ENCODE results near the gene ARFIP2.

The ARFIP2 gene

DNA sequence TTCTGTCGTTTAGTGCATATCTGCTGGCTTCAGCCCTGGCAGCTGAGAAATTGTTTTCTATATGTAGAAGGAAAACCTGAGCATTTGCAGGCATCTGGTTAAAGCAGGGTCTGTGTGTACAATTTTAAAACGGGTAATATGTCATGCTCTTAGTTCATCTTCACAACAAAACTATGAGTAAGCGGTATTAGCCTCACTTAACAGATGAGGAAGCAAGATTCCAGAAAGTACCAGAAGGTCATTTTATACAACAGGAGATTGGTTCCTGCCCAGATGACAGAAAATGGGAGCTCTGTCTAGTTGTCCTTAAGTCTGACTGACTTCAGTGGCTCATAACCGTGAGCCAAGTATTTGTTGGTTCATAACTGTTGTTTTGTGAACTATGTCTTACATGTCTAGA is 1.3 kb upstream of the ARFIP2 start:
- DNase-seq (ENCODE audit: low read depth in 1 of 2, low spot score in 1 of 2): no peak

DNA sequence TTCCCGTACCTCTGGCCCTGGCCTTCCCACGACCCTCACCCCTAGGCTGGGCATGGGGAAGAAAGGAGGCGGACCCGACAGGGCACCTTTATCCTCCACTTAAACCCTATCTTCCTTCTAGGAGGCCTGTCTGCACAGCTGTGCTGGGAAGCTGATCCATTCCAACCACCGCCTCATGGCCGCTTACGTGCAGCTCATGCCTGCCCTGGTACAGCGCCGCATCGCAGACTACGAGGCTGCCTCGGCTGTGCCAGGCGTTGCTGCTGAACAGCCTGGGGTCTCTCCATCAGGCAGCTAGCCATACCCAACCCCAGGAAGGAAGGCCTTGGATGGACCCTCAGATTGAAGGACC is 769 bp upstream of the ARFIP2 start:
- no peak for DNase-seq (ENCODE audit: low read depth in 1 of 2, low spot score in 1 of 2)

DNA sequence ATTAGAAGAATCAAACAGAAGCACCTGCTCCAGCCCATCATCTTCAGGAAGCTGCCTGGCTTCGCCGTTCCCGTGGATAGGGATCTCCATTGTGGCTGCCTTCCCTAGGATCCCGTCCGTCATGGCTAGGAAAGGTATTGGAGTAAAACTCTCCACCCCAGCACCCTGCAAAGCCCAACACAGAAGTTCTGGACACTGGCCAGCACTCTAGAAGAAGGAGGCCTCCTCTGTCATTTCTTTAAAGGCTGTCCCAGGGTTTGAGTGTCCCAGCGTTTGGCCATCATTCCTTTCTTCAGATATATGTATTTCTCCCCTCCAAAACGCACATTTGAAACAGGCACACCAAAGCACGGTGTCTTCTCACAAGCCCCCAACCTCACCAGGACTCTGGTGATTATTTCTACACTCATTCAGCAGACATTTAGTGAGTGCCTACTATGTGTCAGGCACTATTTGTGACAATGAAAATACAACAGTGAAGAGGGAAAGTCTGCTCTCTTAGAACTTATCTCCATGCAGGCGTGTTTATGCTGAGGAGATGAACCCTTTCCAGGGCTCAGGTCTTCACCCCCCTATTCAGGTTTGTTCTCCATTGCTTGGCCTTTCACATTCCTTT is 724 bp downstream of the ARFIP2 start:
- no peak for DNase-seq (ENCODE audit: low read depth in 1 of 2, low spot score in 1 of 2)

DNA sequence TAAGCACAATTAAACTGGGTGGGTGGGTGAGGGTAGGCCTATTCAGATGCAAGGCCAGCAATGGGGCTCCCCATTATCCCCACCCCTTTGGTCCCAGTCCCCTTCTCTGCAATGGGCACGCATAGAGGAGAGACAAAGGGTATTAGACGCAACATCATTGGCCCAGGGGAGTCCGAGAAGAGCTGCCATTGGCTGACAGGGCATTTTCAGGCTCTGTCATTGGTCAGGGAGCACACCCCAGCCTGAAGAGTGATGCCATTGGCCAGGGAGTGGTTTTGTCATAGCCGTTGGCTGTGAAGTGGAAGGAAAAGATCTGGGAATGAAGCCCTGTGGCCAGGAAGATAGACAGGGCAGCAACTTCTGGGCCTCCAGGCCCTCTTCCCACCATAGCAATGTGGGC is 4.6 kb downstream of the ARFIP2 start:
- DNase-seq (ENCODE audit: low read depth in 1 of 2, low spot score in 1 of 2): no peak

DNA sequence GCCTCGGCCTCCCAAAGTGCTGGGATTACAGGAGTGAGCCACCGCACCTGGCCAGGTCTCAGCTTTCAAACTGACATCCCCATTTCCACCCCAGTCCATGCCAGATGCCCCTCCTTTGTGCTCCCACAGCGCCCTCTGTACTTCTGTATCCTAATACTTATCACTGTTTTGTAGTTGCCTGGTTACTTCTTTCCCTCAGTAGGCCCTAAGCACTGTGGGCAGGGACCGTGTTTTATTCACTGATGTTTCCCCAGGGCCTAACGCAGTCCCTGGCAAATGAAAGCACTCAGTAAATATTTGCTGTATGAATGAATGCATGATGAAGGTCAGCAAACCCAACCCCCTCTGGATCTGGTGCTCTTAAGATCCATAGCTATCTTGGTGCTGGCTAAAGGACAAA is 5.2 kb downstream of the ARFIP2 start:
- DNase-seq (ENCODE audit: low read depth in 1 of 2, low spot score in 1 of 2): no peak

DNA sequence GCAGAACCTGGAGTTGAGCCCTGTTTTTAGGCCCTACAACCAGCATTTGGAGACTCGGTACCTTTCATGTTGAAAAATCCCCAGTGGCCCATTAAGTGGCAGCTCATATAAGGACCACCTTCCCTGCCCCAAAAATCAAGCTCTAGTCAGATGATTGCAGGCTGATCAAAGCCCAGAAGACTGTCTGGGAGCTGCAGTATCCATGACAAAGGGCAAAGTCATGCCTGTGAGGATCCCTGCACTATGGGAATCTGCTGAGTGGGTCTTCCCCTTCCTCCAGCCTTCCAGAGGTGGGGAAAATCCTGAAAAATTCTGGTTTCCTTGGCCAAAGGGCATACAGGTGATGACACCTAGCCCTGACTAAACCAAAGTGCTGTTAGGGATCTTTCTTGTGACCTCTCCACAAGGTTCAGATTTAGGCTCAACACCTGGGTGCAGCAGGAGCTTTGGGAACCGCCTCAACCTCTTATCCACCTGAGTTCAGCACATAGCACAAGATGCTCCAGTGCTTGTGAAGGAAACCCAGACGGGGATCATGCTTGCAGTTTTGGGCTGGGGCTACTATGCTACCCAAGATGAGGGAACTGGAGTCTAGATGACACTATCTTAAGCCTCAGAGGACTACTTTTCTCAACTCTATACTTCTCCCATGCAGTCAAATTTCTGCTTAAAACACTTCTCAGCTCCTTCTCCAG is 6.2 kb downstream of the ARFIP2 start:
- DNase-seq (ENCODE audit: low read depth in 1 of 2, low spot score in 1 of 2): no peak

DNA sequence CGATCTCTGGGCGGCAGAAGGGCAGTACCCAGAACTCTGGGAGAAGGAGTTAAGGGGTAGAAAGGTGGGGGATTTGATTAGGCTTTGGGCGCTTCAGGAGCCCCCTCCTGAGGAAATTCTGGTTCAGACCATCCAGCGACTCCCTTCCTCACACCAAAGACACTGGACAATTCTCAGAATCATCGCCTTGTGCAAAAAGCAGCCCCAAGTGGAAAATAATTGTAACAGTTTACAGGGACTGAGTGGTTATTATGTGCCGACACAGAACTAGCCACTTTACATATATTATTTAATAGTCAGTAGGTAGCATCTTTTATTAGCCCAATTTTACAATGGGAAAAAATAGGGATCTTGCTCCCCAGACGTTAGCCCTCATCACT is 6.7 kb downstream of the ARFIP2 start:
- no peak for DNase-seq (ENCODE audit: low read depth in 1 of 2, low spot score in 1 of 2)

DNA sequence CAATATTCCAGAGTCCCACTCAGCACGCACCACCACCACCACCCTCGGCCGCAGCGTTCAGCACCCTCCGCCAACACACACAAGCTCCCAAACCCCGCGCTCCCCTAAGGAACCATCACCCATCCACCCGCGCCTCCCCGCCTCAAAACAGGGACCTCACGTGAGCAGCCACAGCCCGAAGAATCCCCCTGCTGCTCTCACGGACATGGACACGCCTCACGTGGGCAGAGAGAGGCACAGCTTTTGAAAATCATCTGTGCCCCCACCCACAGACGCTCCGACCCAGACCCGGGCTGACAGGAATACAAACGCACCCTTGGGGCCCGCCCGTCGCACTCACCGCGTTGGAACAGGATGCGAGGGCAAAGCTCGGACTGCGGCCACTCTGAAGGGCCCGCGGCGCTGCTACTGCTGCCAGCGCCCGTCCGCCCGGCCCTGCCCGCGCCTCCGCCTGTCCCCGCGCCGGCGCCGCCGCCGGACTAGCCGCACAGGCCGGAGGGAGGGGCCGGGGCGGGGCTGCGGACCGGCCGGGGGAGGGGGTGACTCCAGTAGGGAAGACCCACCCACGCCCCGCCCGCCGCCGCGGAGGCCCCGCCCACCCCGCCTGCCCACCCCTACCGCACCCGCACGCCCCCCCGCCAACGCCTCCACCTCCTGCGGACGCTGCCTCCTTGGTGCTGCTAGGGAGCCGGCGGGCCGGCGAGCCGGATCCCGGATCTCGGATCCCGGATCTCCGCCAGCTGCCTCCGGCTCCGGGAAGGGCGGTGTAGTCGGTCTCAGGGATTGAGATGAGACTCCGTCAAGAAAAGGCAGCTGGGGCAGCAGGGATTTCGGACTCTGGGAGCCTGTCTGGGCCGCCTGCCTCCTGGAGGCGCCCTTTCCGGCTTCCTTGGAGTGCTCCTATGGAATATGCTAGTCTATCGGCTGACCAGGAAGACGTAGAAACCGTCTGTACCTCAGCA is 7.4 kb downstream of the ARFIP2 start, which contains the start of gene TRIM3:
TRIM3 (minus strand) TSS at position 491 of the 962 bp plus-strand sequence. CDS start 8,246 bp downstream, outside the sequence.
- peak; percentile 43 to 64 for DNase-seq (ENCODE audit: low read depth in 1 of 2, low spot score in 1 of 2)

DNA sequence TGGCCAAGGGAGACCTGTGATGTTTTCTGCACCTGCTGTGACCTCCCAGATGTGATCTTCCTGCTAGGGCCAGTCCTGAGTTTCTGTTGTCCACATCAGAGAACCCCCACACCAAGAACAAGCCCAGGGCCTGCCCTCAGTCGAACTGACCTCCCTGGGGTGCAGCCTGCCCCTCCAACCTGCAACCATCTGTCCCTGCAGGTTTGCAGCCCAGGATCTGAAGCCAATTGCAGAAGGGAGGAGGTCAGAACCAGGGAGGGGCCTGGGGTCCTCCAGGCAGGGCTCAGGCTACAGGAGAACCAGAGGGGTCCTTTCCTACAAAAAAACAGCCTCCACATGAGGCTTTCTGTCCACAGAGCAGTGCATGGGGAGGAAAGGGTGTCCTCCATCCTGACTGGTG is 8.2 kb downstream of the ARFIP2 start:
- no peak for DNase-seq (ENCODE audit: low read depth in 1 of 2, low spot score in 1 of 2)

DNA sequence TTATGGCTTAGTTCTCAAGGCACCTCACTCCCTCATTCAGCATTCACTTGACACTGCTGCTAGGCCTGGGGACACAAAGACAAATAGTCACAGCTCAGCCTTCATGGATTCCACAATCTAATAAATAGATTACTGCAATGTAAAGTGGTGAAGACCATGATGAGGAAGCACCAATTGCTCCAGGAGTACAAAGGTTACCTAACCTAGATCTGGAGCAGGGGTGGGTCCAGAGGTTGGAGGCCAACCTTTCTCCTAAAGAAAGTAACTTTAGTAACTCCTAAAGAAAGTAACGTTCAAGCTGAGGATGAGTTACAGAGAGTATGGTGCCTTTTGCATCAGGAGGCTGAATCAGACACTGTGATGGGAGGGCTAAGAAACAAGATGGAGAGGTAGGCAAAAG is 11.5 kb downstream of the ARFIP2 start:
- no peak for DNase-seq (ENCODE audit: low read depth in 1 of 2, low spot score in 1 of 2)

DNA sequence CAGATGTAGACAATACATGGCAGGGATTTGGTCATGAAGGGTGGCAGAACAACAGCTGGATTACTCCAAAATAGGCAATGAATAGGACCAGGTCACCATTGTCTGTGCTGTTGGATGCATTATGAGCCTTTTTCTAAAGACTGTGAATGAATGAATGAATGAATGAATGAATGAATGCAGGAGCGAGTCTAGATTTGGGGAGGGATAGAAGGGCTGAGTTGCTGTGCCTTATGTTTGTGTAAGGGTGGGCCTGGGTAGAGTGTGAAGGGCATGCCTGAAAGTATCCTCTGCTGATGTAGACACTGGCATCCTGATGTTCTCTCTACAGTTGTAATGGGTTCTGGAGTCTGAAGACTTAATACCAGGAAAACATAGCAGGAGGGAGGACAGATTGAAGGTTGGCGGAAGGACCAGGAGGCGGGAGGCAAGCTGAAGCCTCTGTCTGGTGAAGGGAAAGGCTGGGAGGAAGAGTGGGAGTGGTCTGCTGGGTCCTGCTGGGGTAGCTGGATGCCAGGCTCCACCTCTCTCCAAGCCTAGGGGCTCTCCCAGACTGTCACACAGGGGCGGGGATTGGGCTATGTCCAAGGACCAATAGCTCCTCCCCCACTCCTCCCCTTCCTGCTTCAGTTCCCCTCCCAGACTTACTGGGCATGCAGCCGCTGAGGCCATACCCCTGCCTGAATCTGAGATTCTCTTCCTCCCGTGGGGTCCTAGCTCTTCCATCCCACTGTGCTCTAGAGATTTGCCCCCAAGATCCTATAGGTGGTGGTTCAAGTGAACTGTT is 12.2 kb downstream of the ARFIP2 start:
- no peak for DNase-seq (ENCODE audit: low read depth in 1 of 2, low spot score in 1 of 2)

DNA sequence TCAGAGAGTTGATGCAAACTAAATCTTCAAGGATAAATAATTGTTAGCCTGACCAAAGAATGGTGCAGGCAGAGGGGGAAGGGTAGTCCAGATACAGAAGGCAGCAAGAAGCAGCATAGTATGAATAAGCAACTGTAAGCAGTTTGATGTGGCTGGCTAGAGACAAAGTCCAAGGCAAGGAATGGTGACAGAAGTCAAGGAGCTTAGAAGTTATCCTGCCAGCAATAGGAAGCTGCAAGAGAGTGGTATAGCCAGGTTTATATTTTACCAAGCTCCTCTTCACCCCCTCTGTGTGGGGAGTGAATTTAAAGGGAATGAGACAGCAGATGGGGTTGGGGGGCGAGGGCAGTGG is 22.1 kb downstream of the ARFIP2 start:
- no peak for DNase-seq (ENCODE audit: low read depth in 1 of 2, low spot score in 1 of 2)

DNA sequence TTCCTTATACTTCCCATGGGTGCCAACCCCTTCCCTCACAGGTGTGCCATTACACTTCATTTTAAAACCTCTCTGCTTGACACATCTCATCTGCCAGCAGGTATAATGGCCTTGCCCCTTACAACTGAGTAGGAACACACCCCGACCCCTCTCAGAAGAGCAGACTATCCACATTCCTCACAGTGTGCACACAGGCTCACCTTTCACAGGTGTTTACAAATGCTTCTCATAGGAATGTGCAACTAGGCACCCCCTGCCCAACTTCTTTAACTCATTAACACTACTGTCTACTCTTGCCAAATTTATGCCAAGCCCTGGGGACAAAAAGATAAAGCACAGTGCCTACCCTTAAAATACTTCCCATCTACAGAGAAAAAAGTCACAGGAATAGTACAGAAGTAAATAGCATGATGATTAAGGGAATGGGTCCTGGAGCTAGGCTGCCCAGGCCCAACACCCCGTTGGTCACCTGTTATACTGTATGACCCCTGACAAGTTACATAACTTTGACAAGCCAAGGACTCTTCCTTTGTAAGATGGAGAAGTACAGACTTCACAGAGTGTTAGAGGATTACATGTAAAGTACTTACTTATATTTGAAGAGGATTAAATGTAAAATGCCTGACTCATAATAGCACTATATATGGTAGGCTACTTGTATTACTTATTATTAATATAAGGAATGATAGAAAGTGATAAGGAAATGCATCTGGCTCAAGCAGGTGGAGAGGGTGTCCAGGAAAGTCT is 22.6 kb downstream of the ARFIP2 start:
- no peak for DNase-seq (ENCODE audit: low read depth in 1 of 2, low spot score in 1 of 2)

DNA sequence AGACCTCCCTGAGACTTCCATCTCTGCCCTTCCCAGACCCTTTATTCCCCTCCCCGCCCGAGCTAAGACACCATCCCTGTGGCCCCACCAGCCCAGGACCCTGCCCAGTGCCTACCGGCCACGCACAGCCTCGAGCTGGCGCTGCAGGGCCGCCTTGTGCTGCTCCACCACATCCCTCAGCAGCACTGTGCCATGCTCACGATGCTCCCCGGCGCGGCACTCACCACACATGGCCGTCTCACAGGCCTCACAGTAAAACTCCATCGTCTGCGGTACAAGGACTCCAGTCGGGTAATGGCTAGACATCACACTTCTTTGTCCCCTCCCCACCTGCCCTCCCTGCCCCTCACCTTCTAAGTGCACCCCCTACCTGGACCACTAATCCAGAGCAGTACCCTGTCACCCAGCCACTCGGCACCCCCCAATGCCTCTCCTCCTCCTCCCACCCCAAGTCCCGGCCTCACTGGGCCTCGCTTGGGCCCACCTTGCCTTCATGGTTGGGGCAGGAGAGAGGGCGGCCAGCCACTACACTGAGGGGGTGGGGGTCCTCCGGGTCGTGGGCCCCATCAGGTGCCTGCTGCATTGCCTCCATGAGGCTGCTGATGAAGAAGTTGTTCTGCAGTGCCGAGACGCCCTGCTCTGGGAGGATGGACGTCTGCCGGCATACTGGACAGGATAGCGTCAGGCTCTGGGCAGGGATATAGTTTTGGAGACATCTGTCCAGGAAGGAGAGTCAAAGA is 23.4 kb downstream of the ARFIP2 start:
- no peak for DNase-seq (ENCODE audit: low read depth in 1 of 2, low spot score in 1 of 2)

DNA sequence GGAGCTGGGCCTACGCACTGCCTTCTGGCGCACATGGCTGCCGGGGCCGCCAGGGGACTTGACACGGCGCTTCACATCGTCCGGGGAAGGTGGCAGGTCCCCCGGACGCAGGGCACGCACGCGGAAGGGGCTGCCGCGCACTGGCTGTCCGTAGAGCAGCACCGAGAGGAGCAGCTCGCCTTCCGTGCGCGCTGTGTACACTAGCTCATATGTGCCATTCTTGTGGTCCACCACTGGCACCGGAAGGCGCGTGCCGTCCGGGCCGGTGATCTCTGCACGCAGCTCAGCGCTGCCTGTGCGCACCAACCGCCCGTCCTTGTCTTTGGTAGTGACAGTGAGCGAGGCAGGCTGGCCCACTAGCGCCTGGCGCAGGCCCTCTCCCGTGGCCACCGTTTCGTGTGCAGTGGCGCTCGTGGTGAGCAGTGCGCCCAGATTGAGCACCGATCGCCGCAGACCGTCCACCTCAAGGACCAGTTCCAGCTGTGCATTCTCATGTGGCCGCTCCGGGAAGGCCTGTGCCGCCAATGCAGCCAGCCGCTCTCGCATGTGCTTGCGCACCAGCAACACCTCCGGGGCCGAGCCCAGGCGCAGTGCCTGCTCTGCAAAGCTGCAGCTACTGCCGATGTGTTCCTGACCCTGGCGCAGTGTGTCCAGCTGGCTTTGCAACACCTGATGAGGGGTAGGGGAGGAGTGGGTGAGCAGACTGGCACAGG is 24.6 kb downstream of the ARFIP2 start:
- DNase-seq (ENCODE audit: low read depth in 1 of 2, low spot score in 1 of 2): no peak

DNA sequence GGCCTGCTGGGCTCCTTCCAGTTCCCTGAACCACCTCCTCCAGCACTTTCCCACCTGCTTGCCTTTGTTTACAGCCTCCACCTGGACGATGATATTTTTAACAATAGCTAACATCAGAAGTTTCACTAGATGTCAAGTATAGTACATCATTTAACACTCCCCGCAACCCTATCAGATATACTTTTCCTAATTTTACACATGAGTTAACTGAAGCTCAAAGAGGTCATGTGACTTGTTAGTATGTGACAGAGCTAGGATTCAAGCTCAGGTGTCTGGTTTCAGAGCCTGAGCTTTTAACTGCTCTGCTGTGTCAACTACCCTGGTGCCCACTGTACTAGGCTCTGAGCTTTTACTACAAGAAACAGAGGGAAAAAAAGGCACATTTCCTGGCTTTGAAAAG is 26.1 kb downstream of the ARFIP2 start:
- no peak for DNase-seq (ENCODE audit: low read depth in 1 of 2, low spot score in 1 of 2)

DNA sequence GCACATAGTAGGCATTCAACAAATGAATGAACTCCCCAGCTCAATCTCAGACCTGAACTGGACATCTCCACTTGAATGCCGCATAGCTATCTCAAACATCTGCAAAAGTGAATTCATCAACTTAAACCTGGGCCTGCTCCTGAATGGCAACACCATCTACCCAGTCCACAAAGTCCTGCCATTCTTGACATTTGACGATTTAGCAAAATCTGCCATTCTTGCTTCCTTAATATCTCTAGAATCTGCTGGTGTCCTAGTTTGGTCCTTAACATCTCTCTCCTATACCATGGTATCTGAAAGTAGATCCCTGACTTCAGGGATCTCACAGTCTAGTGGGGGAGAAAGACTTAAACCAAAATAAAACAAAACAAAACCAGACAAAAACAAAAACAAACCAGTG is 28.0 kb downstream of the ARFIP2 start:
- DNase-seq (ENCODE audit: low read depth in 1 of 2, low spot score in 1 of 2): no peak

DNA sequence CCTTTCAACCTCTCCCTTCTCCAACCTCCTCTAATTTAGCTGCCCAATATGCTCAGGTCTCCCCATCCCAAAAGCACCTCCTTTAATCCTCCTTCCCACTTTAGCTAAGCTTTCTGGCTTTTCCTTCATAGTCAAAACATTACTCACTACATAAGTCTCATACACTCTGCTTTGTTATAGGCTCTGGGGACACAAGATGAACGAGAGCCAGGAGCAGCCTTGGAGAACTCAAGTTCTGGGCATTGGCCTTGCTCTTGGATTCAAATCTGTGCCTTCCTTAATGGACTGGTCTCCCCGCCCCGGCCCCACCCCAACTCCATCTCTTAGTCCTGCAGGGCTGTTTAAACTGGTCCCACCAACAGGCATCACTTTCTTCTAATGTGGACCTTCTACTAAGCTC is 28.9 kb downstream of the ARFIP2 start:
- DNase-seq (ENCODE audit: low read depth in 1 of 2, low spot score in 1 of 2): no peak

DNA sequence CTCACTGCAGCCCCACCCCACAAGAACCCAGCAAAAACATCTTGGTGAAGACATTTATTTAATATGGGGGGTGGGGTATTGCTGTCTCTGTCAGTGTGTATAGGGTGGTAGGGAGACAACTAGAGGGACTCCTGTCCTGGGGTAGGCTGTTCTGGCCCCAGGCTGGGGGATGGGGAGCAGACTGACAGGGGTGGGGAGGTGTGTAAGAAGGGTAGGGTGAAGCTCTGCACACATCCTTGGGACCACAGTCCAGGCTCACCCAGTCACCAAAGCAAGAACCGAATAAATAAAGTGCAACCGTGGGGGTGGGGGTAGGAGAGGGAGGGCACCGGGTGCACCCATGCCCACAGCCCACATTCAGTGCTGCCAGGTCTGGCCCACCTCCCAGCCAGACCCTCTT is 32.6 kb downstream of the ARFIP2 start:
- DNase-seq (ENCODE audit: low read depth in 1 of 2, low spot score in 1 of 2): no peak

Measured in activated T-helper 1 cell treated with anti-CD3 and anti-CD28 coated beads, Interleukin-2, amount 50 U/mL, for 16 hours (primary cell).